H1 (cell line): Measurements from ENCODE around the gene LDAH. TPM values are rescaled to one million over a fixed set of nuclear protein-coding genes. Genes with fewer than 3 reads are reported as not detected.

Experiments used
- EZH2 ChIP-seq: fragments of 200-600 bp; sonication (generic); IDR thresholded peaks from 2 replicates; pipeline ENCODE4 v1.7.1; 2012; ENCODE audit warnings: low read depth, mild to moderate bottlenecking, moderate library complexity, low read length, inconsistent platforms; ENCODE audit not compliant: severe bottlenecking
- FOSL1 ChIP-seq: IDR thresholded peaks from 2 replicates; pipeline ENCODE4 v1.6.1; 2011; ENCODE audit warnings: mild to moderate bottlenecking, low read depth, low read length, moderate library complexity; ENCODE audit not compliant: insufficient read depth
- JUND ChIP-seq: IDR thresholded peaks from 2 replicates; pipeline ENCODE4 v1.6.1; 2011; ENCODE audit warnings: mild to moderate bottlenecking, improper control_type of control experiment, low read length
- POU5F1 ChIP-seq: IDR thresholded peaks from 2 replicates; pipeline ENCODE4 v1.6.1; 2011; ENCODE audit warnings: low read depth, mild to moderate bottlenecking, low read length, moderate library complexity
- polyA plus RNA-seq, 7 experiments: library from polyadenylated mRNA; depleted of rRNA in 3 of 7; stranded (reverse) in 5 of 7; unstranded in 2 of 7; fragments of >200 nt in 5 of 7; fragments of 200-250 nt in 2 of 7; gene quantifications; 1 replicate in 5 of 7; 2 replicates in 1 of 7; 4 replicates in 1 of 7; pipeline versions ENCODE4 v1.2.1 to v1.2.3, GENCODE V29; 2011 to 2013; ENCODE audit warnings: missing spikeins in 2 of 7, mixed read lengths in 2 of 7
- total RNA-seq: library from RNA; stranded (reverse); fragmentation: NEBNext Ultra II Directional; extraction: Animal tissue kit (Norgen Biotek cat#: 25700); gene quantifications from 2 replicates; pipeline ENCODE4 v1.2.1, GENCODE V29; 2021
- TF ChIP-seq, protein P1 (sequence below): fragments of 300-600 bp; sonication (generic); IDR thresholded peaks from 2 replicates; pipeline ENCODE4 v1.7.1; 2012; ENCODE audit warnings: low read length, moderate library complexity, mild to moderate bottlenecking, inconsistent platforms; ENCODE audit not compliant: insufficient replicate concordance
- TF ChIP-seq, protein P2 (sequence below): IDR thresholded peaks from 2 replicates; pipeline ENCODE4 v1.6.1; 2012; ENCODE audit warnings: inconsistent platforms

LDAH gene
- total and polyA plus RNA-seq, 2 of the 8 experiments (the other 6 are each of a cell fraction or from before 2014, with no cell fraction given) = 10.9 to 26.3 TPM

DNA sequence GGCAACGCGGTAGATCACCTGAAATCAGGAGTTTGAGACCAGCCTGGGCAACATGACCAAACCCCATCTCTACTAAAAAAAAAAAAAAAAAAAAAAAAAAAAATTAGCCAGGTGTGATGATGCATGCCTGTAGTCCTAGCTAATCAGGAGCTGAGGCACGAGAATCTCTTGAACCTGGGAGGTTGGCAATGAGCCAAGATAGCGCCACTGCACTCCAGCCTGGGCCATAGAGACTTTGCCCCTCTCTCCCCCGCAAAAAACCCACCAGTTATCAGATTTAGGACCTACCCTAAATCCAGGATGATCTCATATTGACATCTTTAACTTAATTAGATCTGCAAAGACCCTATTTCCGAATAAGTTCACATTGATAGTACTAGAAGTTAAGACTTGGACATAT lies 29.2 kb upstream of the LDAH start (continued):
- TF ChIP-seq, protein P1, sequence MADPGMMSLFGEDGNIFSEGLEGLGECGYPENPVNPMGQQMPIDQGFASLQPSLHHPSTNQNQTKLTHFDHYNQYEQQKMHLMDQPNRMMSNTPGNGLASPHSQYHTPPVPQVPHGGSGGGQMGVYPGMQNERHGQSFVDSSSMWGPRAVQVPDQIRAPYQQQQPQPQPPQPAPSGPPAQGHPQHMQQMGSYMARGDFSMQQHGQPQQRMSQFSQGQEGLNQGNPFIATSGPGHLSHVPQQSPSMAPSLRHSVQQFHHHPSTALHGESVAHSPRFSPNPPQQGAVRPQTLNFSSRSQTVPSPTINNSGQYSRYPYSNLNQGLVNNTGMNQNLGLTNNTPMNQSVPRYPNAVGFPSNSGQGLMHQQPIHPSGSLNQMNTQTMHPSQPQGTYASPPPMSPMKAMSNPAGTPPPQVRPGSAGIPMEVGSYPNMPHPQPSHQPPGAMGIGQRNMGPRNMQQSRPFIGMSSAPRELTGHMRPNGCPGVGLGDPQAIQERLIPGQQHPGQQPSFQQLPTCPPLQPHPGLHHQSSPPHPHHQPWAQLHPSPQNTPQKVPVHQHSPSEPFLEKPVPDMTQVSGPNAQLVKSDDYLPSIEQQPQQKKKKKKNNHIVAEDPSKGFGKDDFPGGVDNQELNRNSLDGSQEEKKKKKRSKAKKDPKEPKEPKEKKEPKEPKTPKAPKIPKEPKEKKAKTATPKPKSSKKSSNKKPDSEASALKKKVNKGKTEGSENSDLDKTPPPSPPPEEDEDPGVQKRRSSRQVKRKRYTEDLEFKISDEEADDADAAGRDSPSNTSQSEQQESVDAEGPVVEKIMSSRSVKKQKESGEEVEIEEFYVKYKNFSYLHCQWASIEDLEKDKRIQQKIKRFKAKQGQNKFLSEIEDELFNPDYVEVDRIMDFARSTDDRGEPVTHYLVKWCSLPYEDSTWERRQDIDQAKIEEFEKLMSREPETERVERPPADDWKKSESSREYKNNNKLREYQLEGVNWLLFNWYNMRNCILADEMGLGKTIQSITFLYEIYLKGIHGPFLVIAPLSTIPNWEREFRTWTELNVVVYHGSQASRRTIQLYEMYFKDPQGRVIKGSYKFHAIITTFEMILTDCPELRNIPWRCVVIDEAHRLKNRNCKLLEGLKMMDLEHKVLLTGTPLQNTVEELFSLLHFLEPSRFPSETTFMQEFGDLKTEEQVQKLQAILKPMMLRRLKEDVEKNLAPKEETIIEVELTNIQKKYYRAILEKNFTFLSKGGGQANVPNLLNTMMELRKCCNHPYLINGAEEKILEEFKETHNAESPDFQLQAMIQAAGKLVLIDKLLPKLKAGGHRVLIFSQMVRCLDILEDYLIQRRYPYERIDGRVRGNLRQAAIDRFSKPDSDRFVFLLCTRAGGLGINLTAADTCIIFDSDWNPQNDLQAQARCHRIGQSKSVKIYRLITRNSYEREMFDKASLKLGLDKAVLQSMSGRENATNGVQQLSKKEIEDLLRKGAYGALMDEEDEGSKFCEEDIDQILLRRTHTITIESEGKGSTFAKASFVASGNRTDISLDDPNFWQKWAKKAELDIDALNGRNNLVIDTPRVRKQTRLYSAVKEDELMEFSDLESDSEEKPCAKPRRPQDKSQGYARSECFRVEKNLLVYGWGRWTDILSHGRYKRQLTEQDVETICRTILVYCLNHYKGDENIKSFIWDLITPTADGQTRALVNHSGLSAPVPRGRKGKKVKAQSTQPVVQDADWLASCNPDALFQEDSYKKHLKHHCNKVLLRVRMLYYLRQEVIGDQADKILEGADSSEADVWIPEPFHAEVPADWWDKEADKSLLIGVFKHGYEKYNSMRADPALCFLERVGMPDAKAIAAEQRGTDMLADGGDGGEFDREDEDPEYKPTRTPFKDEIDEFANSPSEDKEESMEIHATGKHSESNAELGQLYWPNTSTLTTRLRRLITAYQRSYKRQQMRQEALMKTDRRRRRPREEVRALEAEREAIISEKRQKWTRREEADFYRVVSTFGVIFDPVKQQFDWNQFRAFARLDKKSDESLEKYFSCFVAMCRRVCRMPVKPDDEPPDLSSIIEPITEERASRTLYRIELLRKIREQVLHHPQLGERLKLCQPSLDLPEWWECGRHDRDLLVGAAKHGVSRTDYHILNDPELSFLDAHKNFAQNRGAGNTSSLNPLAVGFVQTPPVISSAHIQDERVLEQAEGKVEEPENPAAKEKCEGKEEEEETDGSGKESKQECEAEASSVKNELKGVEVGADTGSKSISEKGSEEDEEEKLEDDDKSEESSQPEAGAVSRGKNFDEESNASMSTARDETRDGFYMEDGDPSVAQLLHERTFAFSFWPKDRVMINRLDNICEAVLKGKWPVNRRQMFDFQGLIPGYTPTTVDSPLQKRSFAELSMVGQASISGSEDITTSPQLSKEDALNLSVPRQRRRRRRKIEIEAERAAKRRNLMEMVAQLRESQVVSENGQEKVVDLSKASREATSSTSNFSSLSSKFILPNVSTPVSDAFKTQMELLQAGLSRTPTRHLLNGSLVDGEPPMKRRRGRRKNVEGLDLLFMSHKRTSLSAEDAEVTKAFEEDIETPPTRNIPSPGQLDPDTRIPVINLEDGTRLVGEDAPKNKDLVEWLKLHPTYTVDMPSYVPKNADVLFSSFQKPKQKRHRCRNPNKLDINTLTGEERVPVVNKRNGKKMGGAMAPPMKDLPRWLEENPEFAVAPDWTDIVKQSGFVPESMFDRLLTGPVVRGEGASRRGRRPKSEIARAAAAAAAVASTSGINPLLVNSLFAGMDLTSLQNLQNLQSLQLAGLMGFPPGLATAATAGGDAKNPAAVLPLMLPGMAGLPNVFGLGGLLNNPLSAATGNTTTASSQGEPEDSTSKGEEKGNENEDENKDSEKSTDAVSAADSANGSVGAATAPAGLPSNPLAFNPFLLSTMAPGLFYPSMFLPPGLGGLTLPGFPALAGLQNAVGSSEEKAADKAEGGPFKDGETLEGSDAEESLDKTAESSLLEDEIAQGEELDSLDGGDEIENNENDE = no peak
- TF ChIP-seq EZH2 (no peak), JUND (no peak), FOSL1 (no peak), POU5F1 (no peak)
- TF ChIP-seq, protein P2, sequence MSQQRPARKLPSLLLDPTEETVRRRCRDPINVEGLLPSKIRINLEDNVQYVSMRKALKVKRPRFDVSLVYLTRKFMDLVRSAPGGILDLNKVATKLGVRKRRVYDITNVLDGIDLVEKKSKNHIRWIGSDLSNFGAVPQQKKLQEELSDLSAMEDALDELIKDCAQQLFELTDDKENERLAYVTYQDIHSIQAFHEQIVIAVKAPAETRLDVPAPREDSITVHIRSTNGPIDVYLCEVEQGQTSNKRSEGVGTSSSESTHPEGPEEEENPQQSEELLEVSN = no peak
